ENCODE results near the gene DTWD1.

DNA sequence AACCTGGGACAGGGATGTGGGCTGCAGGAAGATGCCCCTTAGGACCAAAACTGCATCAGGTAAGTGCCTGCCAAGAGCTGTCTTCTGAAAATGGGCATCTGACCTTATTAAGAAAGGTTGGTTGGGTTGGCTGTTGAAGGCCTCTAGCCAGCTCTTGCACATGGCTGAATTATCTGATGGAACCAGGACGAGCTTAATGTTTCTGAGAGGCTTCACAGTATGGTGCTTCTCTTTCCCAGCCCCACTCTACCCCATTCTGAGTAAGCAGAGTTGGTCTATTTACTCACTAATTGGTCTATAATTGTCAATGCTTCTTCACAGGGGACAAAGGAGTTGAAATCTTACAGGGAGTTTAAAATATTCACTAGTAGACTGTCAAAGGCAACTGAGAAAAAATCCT lies 48.4 kb downstream of the DTWD1 start:
- TF ChIP-seq, protein P1, sequence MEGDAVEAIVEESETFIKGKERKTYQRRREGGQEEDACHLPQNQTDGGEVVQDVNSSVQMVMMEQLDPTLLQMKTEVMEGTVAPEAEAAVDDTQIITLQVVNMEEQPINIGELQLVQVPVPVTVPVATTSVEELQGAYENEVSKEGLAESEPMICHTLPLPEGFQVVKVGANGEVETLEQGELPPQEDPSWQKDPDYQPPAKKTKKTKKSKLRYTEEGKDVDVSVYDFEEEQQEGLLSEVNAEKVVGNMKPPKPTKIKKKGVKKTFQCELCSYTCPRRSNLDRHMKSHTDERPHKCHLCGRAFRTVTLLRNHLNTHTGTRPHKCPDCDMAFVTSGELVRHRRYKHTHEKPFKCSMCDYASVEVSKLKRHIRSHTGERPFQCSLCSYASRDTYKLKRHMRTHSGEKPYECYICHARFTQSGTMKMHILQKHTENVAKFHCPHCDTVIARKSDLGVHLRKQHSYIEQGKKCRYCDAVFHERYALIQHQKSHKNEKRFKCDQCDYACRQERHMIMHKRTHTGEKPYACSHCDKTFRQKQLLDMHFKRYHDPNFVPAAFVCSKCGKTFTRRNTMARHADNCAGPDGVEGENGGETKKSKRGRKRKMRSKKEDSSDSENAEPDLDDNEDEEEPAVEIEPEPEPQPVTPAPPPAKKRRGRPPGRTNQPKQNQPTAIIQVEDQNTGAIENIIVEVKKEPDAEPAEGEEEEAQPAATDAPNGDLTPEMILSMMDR (IDR thresholded peaks at IDR 0.05; ENCODE audit: poor library complexity), result no peak
- TF ChIP-seq EZH2 (IDR thresholded peaks at IDR 0.05; ENCODE audit: borderline replicate concordance), result no peak

Measured in hepatocyte (in vitro differentiated cells).